GM21526 (cell line): Measurements from ENCODE around the gene TMEM213.

Experiments
- ATAC-seq: cut with Tn5 transposase; IDR thresholded peaks from one replicate; pipeline ENCODE4 v1.9.1; 2021; ENCODE audit warnings: moderate library complexity; ENCODE audit not compliant: unreplicated experiment, low FRiP score

TMEM213 gene, protein sequence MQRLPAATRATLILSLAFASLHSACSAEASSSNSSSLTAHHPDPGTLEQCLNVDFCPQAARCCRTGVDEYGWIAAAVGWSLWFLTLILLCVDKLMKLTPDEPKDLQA

DNA sequence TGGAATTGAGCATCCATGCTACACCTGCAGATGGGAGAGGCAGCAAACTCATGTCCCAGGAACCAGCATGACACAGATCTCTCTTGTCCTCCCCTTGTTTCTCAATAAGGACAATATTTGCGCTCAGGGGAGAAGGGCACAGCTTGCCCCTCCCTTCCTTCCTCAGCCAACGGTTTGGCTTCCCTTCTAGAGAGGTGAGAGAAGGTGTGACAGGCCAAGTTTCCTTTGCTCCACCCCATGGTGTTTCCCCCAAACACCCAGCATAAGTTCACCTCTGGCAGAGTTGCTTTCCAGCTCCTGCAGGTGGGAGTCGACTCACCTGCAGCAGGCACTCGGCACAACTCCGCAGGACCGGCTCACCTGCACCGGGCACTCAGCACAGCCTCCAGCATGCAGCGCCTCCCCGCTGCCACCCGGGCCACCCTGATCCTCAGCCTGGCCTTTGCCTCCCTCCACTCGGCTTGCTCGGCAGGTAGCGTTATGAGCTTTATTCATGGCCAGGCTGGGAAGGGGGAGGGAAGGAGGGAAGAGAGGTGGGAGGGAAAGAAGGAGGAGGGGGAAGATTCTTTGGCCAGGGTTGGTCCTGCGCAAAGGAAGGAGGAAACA is at the start of gene TMEM213, which contains the start of gene ATP6V0A4:
TMEM213 (plus strand) TSS at position 280 of the 606 bp plus-strand sequence; CDS start at position 391, 111 bp downstream.
ATP6V0A4 (minus strand) TSS at position 482 of the 606 bp plus-strand sequence. CDS start 26,949 bp downstream, outside the sequence.
- no peak for ATAC-seq

- ATAC-seq, result no peak
Measured at GRCh38 chr7:138748666-138749065, 49.1 kb upstream of the TMEM213 start.

DNA sequence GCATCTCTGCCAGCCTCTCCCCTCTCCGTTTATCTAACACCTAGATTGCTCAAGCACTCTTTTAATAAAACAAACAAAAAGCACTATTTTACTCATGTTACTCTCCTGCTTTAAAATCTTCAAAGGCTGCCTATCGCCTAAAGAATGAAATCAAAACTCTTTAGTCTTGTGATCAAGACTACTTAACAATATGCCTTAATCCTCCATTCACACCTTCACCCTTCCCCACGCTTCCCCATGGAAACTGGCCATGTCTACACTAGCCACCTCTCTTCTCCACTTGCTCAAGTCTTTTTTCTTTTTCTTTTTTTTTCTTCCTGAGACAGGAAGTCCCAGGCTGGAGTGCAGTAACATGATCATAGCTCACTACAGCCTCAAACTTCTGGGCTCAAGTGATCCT is 47.8 kb upstream of the TMEM213 start:
- no peak for ATAC-seq

- ATAC-seq, result no peak
Measured at GRCh38 chr7:138750473-138750872, 47.3 kb upstream of the TMEM213 start.

DNA sequence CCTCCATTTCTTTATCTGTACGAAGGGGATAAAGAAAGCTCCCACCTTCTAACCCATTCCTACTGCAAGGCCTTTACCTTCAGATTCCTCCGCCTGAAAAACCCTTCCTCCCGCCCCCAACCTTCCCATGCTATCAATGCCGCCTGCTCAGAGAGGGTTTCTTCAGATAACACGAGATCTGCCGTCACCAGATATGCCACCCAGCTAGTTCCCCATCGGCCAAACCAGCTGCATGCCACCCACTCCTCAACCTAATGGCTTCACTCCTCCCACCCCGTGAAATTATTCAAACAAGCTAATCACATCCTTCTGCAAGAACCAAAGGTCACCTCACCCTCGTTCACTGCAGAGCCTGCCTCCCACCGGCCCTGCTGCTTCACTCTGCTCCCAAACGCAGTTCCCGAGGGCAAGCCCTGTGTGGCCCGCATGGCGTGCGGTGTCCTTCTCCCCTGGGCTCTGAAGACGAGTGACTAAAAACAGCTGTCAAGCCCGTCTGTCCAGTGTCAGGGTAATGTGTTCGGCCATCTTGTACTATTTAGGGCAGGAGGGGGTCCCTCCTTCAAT is 46.8 kb upstream of the TMEM213 start:
- ATAC-seq, result no peak

DNA sequence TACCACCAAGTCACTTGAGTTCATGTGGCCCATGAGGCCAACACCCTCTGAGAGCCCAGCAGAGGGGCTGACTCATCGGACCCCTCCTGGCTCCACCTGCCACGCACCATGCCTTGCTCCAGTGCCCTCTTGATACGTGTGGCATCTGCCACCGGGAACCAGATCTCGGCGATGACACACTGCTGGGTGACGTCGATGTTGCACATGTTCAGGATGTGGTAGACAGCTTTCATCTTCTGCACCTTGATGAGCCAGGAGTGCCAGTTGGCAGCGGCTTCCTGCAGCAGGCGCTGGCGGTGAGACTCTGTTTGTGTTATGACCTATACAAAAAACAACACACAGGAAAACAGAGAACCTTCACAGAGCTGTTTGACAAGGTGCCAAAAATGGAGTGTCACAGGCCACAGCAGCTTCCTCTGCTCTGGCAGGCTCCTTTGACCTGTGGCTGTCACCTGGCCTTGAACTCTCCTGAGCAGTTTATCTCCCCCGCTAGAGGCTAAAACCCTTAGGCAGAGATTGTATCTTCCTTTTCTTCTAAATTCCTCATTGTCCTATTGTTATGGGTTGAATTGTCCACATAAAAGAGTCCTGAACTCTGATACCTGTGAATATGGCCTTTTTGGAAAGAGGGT is 45.2 kb upstream of the TMEM213 start:
- no peak for ATAC-seq

GRCh38 chr7:138753150-138753518 is 44.7 kb upstream of the TMEM213 start:
- no peak for ATAC-seq

DNA sequence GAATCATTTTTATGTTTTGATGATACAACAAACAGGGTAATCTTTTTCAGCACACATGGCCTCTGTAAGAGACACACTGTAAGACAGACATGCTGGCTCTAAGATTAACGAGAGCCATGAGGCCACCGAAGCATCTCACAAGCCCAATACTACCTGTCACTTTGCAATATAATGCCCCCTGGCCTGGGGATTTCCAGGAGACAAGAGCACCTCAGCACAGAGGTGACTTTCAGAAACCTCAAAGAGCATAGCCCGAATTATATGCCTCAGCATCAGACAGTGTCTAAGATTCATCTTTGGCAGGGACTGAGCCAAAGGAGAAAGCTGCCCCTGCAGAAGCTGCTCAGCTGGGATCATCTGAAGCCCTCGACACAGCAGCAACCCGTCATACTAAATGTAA is 44.2 kb upstream of the TMEM213 start:
- ATAC-seq, result no peak

DNA sequence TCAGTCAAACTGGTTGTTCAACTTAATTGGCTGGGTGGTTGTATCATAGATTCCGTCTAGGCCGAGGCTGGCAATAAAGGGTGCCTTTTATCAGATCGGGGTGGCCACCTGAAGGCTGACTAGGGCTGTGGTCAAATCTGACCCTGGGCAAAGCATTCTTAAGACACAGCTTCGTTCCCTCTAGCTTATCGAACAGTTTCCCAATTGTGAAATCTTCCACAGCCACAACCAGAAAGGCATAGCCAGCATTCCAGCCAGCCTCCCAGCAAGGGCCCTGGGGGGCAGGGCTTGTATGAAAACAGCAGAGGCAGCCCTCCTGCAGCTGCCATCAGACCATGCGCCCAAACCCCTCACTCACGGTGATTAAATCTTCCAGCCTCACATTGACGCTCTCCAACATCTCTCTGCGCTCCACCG is 42.5 kb upstream of the TMEM213 start:
- no peak for ATAC-seq

DNA sequence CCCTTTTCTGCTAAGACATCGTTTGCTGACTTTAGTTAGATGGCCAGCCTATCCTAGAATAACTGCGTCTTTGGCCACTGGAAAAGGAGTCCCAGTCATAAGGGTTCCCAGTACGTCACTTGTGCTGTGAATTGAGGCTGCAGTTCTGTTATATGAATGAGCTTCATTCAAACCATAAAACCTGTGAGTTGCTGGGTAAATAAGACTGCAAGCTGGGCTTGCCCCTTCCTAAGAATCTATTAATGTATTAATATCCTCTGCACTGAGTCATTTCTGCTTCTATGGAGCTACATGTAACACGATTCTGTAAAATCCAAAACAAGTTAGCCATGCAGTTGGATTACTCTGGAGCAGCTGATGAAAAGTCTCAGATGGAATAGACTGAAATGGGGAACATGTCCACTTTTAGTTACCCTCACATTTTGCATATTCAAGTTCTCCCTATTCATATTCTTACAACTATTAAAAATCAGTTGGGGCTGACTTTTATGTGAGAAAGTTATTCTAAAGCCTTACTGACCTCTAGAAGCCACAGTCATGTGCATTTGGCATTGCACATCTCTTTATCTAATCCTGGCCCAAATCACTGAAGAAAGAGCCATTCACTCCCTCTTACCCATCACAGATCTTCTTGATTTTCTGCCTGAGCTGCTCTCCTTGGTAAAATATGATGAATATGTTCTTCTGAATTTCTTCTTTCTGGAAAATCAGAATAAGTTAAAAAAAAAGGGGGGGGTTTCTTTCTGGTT is 41.8 kb upstream of the TMEM213 start:
- ATAC-seq, result no peak

- ATAC-seq, result no peak
Measured at GRCh38 chr7:138756591-138757242, 41.1 kb upstream of the TMEM213 start.

GRCh38 chr7:138768241-138768640 is 29.6 kb upstream of the TMEM213 start:
- ATAC-seq, result no peak

GRCh38 chr7:138770904-138771303 is 26.9 kb upstream of the TMEM213 start:
- ATAC-seq, result no peak

GRCh38 chr7:138773176-138773575 is 24.6 kb upstream of the TMEM213 start:
- no peak for ATAC-seq

DNA sequence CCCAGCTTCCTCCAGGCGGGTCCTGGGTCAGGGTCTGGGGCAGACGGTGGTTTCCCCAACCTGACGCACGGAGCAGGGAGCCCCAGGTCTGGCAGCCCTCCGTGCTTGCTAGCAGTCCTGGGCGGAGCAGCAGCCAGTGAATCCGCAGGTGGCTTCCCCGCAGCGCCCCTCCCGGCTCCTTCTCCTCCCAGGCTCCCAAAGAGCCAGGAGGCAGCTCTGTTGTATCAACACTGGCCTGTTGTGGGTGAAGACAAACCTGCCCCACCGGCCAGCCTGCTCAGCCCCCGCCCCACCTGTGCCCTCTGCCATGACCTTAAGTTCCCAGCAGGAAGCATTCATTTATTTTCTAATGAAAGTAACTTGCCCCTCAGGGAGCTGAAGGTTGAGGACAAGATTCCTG is 24.0 kb upstream of the TMEM213 start:
- ATAC-seq, result no peak

DNA sequence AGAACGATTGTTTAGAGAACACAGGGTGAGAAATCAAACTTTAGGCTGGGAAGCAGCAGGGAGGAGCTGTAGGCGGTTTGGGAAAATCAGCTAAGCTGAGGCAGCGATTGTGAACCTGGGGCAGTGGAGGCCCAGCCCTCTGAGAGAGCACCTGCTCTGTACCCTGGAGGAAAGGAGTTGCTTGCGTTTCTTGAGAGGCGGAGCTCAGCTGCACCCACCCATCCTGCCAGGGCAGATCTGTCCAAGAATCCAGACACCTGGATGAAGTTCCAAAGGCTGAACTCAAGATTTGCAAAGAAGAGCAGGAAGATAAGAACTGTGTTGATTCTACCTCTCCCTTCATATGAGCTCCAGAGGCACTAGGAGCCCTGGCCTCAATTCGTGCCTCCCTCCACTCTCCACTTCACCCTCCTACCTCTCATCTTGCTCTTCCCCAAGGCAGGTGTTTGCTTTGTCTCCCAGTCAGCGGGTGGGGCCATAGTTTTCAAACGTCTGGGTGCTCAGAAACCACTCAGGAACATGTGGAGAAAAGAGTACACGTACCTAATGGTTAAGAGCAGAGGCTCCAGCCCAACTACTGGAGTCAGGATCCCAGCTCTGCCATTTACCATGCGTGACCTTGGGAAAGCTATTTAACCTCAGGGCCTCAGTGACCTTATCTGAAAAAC is 21.5 kb upstream of the TMEM213 start:
- no peak for ATAC-seq

DNA sequence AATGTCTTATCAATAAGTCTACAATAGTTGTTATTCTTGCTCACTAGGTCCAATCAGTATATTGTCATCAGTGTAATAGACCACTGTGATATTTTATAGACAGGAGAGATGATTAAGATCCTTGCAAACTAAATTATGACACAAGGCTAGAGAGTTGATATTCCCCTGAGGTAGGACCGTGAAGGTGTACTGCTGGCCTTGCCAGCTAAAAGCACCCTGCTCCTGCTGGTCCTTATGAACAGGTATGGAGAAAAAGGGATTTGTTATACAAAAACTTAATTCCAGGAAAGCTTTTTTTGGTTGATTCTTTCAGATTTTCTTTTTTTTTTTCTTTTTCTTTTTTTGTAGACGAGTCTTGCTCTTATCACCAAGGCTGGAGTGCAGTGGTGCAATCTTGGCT is 16.8 kb upstream of the TMEM213 start:
- ATAC-seq, result no peak

DNA sequence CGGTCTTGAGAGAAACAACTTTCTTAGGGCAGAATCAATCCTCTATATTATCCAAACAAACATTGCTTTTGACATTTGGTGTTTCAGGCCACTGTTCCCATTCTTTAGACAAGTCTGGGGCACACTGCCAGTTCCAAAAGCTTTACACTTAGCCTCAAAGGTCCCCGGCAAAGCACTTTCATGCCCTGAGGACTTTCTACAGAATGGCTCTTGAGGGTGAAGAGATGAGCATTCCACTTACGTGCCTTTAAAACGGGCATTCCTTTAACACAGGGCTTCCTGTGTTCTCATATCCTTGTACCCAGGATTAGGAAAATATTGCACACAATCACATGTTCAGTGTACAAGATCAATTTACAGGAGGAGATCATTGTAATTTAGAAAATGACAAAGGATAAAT is 13.1 kb upstream of the TMEM213 start:
- no peak for ATAC-seq

DNA sequence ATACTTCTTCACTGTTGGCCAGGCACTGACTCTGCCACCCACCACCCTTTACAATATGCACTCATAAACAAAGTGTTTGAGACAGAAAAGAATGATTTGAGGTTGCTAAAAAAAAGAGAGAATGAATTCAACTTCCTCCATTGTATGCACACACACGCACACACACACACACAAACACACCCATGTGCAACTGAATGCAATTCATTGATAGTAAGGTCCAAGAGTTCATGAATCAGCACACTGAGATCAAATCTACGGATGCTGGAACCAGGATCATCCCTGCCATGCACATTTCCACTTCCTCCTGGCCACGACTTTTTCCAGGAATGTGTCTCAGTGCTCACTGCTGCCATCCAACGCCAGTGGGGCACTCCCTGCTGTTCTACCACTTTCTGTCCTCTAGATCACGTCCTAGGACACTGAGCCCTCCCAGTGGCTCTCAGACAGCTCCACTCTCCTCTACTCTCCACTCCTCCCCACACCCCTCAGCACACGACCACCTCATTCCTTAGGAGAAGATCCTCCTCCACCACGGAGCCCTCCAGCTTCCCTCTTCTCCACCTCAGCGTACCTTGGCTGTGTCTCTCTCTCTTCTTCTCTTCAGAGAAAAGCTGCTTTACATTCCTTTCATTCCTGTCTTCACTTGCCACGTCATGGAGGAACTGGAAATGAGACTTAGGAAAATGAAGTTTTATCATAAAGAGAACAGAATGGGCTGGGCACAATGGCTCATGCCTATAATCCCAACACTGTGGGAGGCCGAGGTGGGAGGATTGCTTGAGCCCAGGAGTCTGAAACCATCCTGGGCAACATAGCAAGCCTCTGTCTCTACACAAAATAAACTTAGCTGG is 12.0 kb upstream of the TMEM213 start:
- ATAC-seq, result no peak
